Lower leg skin (tissue), 3 donors: ENCODE measurements around the gene LILRB3.

ENCODE experiments used
- CTCF ChIP-seq, 3 donors: fragments of 450-650 bp; IDR thresholded peaks; one replicate each; pipeline ENCODE4 v1.5.1; 2016; ENCODE audit warnings: antibody characterized with exemption in 3 of 3, mild to moderate bottlenecking in 3 of 3, moderate library complexity in 2 of 3
- POLR2A ChIP-seq, 2 donors: fragments of 450-650 bp; IDR thresholded peaks; one replicate each; pipeline ENCODE4 v1.6.1; 2016 to 2017; ENCODE audit warnings: antibody characterized with exemption in 2 of 2, mild to moderate bottlenecking in 1 of 2, moderate library complexity in 1 of 2

GRCh38 chr19:54186934-54187381, 35.8 kb downstream of the LILRB3 start:
- no peak for TF ChIP-seq CTCF (IDR thresholded peaks at IDR 0.05)
- TF ChIP-seq POLR2A (IDR thresholded peaks at IDR 0.05): no peak
